ENCODE measurements around the gene CES4A. TPM values are rescaled to one million over a fixed set of nuclear protein-coding genes. Genes with fewer than 3 reads are reported as not detected.
A peak's percentile ranks its signal among the peaks of the same experiment; 100 is the strongest.

Gene CES4A
- total RNA-seq, 1 experiment from 2014 or later, result 1.9 TPM

DNA sequence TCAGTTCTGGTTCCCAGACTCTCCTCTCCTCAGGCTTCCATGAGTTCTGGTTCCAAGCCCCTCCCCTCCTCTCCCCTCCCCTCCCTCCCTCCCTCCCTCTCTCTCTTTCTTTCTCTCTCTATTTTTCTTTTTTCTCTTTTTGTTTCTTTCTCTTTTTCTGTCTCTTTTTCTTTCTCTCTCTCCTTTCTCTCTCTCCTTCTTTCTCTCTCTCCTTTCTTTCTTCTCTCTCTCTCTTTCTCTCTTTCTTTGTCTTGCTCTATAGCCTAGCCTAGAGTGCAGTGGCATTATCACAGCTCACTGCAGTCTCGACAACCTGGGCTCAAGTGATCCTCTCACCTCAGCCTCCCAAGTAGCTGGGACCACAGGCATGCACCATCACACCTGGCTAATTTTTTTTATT is 28.1 kb upstream of the CES4A start:
- DNase-seq, result no peak
- H2AFZ ChIP-seq (ENCODE audit: low read length), result no peak overlapping the region
- no peak overlapping the region for H2AK5ac ChIP-seq (ENCODE audit: insufficient read length, low read length)
- H3K23me2 ChIP-seq (ENCODE audit: insufficient read length, low read depth, low read length, poor library complexity, severe bottlenecking), result no peaks in the 10 kb centered on the region
- no peak overlapping the region for H2BK5ac ChIP-seq (ENCODE audit: insufficient read length, low read length)
- TF ChIP-seq, protein P1, sequence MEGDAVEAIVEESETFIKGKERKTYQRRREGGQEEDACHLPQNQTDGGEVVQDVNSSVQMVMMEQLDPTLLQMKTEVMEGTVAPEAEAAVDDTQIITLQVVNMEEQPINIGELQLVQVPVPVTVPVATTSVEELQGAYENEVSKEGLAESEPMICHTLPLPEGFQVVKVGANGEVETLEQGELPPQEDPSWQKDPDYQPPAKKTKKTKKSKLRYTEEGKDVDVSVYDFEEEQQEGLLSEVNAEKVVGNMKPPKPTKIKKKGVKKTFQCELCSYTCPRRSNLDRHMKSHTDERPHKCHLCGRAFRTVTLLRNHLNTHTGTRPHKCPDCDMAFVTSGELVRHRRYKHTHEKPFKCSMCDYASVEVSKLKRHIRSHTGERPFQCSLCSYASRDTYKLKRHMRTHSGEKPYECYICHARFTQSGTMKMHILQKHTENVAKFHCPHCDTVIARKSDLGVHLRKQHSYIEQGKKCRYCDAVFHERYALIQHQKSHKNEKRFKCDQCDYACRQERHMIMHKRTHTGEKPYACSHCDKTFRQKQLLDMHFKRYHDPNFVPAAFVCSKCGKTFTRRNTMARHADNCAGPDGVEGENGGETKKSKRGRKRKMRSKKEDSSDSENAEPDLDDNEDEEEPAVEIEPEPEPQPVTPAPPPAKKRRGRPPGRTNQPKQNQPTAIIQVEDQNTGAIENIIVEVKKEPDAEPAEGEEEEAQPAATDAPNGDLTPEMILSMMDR (conservative IDR thresholded peaks at IDR 0.05), result no peak
- Mint-ChIP-seq H3K27me3 (ENCODE audit: low read depth) (peaks cover 13% of the 10 kb centered on the region), H3K9me3 (no peaks in the 10 kb centered on the region), H3K36me3 (ENCODE audit: insufficient read depth in 1 of 3, low read depth in 3 of 3) (no peaks in the 10 kb centered on the region; a peak in 1 of 7 replicates), H3K4me1 (peaks cover 4 to 15% of the 10 kb centered on the region in 2 experiments), H3K27ac (peak overlapping the region in 1 of 3 experiments; percentile 61; a peak in 2 of 7 replicates), H3K4me3 (no peak overlapping the region)
- no peak overlapping the region for H3K56ac ChIP-seq (ENCODE audit: insufficient read length, low read depth, low read length)
- H3K9me3 ChIP-seq (ENCODE audit: control insufficient read depth, low read depth, low read length), result no peaks in the 10 kb centered on the region
- H3K14ac ChIP-seq (ENCODE audit: insufficient read depth, low read length), result no peak overlapping the region
- no peak overlapping the region for H2BK120ac ChIP-seq (ENCODE audit: low read depth, low read length, poor library complexity, severe bottlenecking)
- H3T11ph ChIP-seq (ENCODE audit: low read length), result no peak overlapping the region
- no CpG with 5 or more reads among the region's 1 CpG for WGBS (ENCODE audit: extremely low coverage, insufficient read length, low lambda C conversion rate)
- no peak overlapping the region for H3K27ac ChIP-seq (ENCODE audit: insufficient read length, low read depth, low read length)
- H3K4me2 ChIP-seq (ENCODE audit: insufficient read depth, insufficient read length, low read length), result no peak overlapping the region
- H3K4ac ChIP-seq (ENCODE audit: low read depth, low read length), result no peak overlapping the region
- no peaks in the 10 kb centered on the region for H4K20me1 ChIP-seq (ENCODE audit: control insufficient read depth, insufficient read depth, insufficient read length)
- H4K5ac ChIP-seq (ENCODE audit: insufficient read length, low read depth, low read length), result no peak overlapping the region
- H2BK20ac ChIP-seq (ENCODE audit: low read depth, low read length, poor library complexity, severe bottlenecking), result no peak overlapping the region
- no peak overlapping the region for H2BK12ac ChIP-seq (ENCODE audit: insufficient read length, low read depth, low read length)
- no peaks in the 10 kb centered on the region for H3K79me1 ChIP-seq (ENCODE audit: insufficient read depth, low read depth, low read length, poor library complexity, severe bottlenecking)
- no peaks in the 10 kb centered on the region for H3K79me2 ChIP-seq (ENCODE audit: insufficient read depth, low read length)
- H3K23ac ChIP-seq (ENCODE audit: insufficient read length, low read depth, low read length), result no peak overlapping the region
- no peak overlapping the region for H4K8ac ChIP-seq (replicated peaks; ENCODE audit: insufficient read length, low read depth, low read length)
- H3K9ac ChIP-seq (ENCODE audit: extremely low read depth, insufficient read length, low read length), result no peak overlapping the region
- H4K91ac ChIP-seq (ENCODE audit: insufficient read length, low read depth, low read length), result no peak overlapping the region
- no peaks in the 10 kb centered on the region for H3K27me3 ChIP-seq (ENCODE audit: insufficient read depth, low read length)
- no peak overlapping the region for H2BK15ac ChIP-seq (ENCODE audit: low read depth, low read length)
- no peak overlapping the region for H3K18ac ChIP-seq (ENCODE audit: insufficient read length, low read depth, low read length)
- no peaks in the 10 kb centered on the region for H3K4me1 ChIP-seq (ENCODE audit: insufficient read depth, low read length)

Measured in H9 (cell line).